Measurements from ENCODE around the gene USP22. TPM values are rescaled to one million over a fixed set of nuclear protein-coding genes. Genes with fewer than 3 reads are reported as not detected.

USP22 gene
- total and polyA plus RNA-seq, 2 donors (not counting 3 experiments of a cell fraction or from before 2014, with no cell fraction given) = 204 to 260 TPM

GRCh38 chr17:21041741-21042457 lies 912 bp downstream of the USP22 start:
- Histone ChIP-seq H3K9me1 (replicated peaks; ENCODE audit: control insufficient read depth, extremely low read depth, insufficient read depth, low read length) (no peaks in the 10 kb centered on the region), H3K9me3 (replicated peaks; ENCODE audit: control insufficient read depth, insufficient read depth, low read length) (no peaks in the 10 kb centered on the region), H3K4me1 (ENCODE audit: control insufficient read depth, extremely low read depth, insufficient read depth, low read length) (peaks cover 32% of the 10 kb centered on the region), H2AFZ (ENCODE audit: low read depth, low read length) (no peak overlapping the region), H3K9ac (replicated peaks; ENCODE audit: extremely low read depth, insufficient read depth, low read length) (peak overlapping the region; percentile 99), H3K79me2 (ENCODE audit: control insufficient read depth, insufficient read depth, low read length) (peaks cover 58% of the 10 kb centered on the region), H3K4me3 (replicated peaks in 1 of 3; ENCODE audit: insufficient read depth in 1 of 3, low read depth in 1 of 3, low read length in 3 of 3) (peak overlapping the region; percentile 97 to 99 (median 99)), H4K20me1 (replicated peaks; ENCODE audit: control insufficient read depth, extremely low read depth, insufficient read depth, low read length) (peaks cover 18% of the 10 kb centered on the region), H3K36me3 (ENCODE audit: control insufficient read depth in 2 of 2, extremely low read depth in 1 of 2, insufficient read depth in 2 of 2, low read length in 2 of 2) (peaks cover 3 to 5% of the 10 kb centered on the region in 2 experiments), H3K27ac (ENCODE audit: insufficient read depth, low read depth, low read length) (peak overlapping the region; percentile 95), H3K4me2 (ENCODE audit: insufficient read depth, low read length) (peak overlapping the region; percentile 75), H3K27me3 (ENCODE audit: control insufficient read depth in 2 of 2, insufficient read depth in 2 of 2, low read length in 2 of 2) (no peaks in the 10 kb centered on the region)
- no TSS peak for BruUV-seq (replicated peaks)
- intact Hi-C loops (cut with micrococcal nuclease) (loop anchor here (1.0 to 5.0 kb wide), 6 partner anchors 107 to 509 kb away; partner anchors contain the start of genes MAP2K3 and TMEM11), dilution Hi-C loops (cut with MboI; ENCODE audit: extremely low pct_ligation_motif_present, low sequenced_read_pairs) (no loop called here)
- TF ChIP-seq FOS (IDR thresholded peaks at IDR 0.05; ENCODE audit: borderline replicate concordance, insufficient read depth, low read length) (no peak), POLR2AphosphoS5 (IDR thresholded peaks at IDR 0.05; ENCODE audit: insufficient read depth, low read depth, low read length) (no peak), POLR2A (IDR thresholded peaks at IDR 0.05; ENCODE audit: low read depth, low read length) (no peak), MAX (IDR thresholded peaks at IDR 0.05; ENCODE audit: insufficient read depth, insufficient read length) (no peak), JUN (IDR thresholded peaks at IDR 0.05; ENCODE audit: borderline replicate concordance, insufficient read depth, insufficient read length, low read depth) (no peak), CTCF (IDR thresholded peaks at IDR 0.05; ENCODE audit: extremely low read depth in 1 of 2, insufficient read depth in 1 of 2, low read depth in 1 of 2, low read length in 2 of 2) (no peak), MYC (IDR thresholded peaks at IDR 0.05; ENCODE audit: low read depth, low read length) (no peak), GATA2 (IDR thresholded peaks at IDR 0.05; ENCODE audit: insufficient read depth, insufficient read length, low read depth, low read length) (no peak), EZH2 (IDR thresholded peaks at IDR 0.05; ENCODE audit: borderline replicate concordance, low read depth, low read length, severe bottlenecking) (no peak)
- peak; percentile 60 for DNase-seq (ENCODE audit: low read depth, low spot score)
- ChIA-PET POLR2A (interaction anchor here (1.2 kb wide), 1 partner anchor 508 kb away, joined by 4 read pairs; no protein-coding TSS in a partner anchor), CTCF (interaction anchor here (1.3 kb wide), 1 partner anchor 17 kb away, joined by 3 read pairs; no protein-coding TSS in a partner anchor)
- peak; percentile 62 for FAIRE-seq
